ENCODE data around the gene PHF5A. TPM values are rescaled to one million over a fixed set of nuclear protein-coding genes. Genes with fewer than 3 reads are reported as not detected.

PHF5A gene
- total and polyA plus RNA-seq, 9 donors = 27.3 to 55.3 (median 36.8) TPM

GRCh38 chr22:41504816-41505215, 36.3 kb upstream of the PHF5A start:
- no peaks in the 10 kb centered on the region for H3K36me3 ChIP-seq
- no peak for DNase-seq
- H3K4me3 ChIP-seq = no peak overlapping the region
- H3K27me3 ChIP-seq = no peaks in the 10 kb centered on the region
- TF ChIP-seq POLR2A (IDR thresholded peaks at IDR 0.05) (no peak), EP300 (IDR thresholded peaks at IDR 0.05) (no peak), CTCF (IDR thresholded peaks at IDR 0.05) (no peak)
- H3K9me3 ChIP-seq = no peaks in the 10 kb centered on the region
- WGBS, 3 donors = 85 to 91% (median 91%) methylated on average over 4 of the region's 4 CpGs
- no peak overlapping the region for H3K27ac ChIP-seq
- intact Hi-C loops (cut with DNase I) = loop anchor here in 1 of 4 donors (10.0 kb wide), 1 partner anchor 50 kb away; no protein-coding TSS in a partner anchor
- peaks cover 3% of the 10 kb centered on the region for H3K4me1 ChIP-seq (ENCODE audit: insufficient read depth)

GRCh38 chr22:41504397-41504796, 35.9 kb upstream of the PHF5A start:
- no peaks in the 10 kb centered on the region for H3K36me3 ChIP-seq
- H3K9me3 ChIP-seq = no peaks in the 10 kb centered on the region
- no peaks in the 10 kb centered on the region for H3K27me3 ChIP-seq
- intact Hi-C loops (cut with DNase I) = loop anchor here in 1 of 4 donors (10.0 kb wide), 1 partner anchor 50 kb away; no protein-coding TSS in a partner anchor
- H3K27ac ChIP-seq = no peak overlapping the region
- no peak for DNase-seq
- H3K4me1 ChIP-seq (ENCODE audit: insufficient read depth) = peaks cover 3% of the 10 kb centered on the region
- WGBS, 3 donors = 53 to 64% (median 56%) methylated on average over 7 of the region's 7 CpGs
- H3K4me3 ChIP-seq = no peak overlapping the region
- no peak for TF ChIP-seq EP300 (IDR thresholded peaks at IDR 0.05)
- TF ChIP-seq POLR2A (IDR thresholded peaks at IDR 0.05) = no peak

- H3K27me3 ChIP-seq = no peaks in the 10 kb centered on the region
- no peak overlapping the region for H3K27ac ChIP-seq
- intact Hi-C loops (cut with DNase I) = loop anchor here in 1 of 4 donors (10.0 kb wide), 1 partner anchor 46 kb away; no protein-coding TSS in a partner anchor
- WGBS, 3 donors = 84 to 91% (median 91%) methylated on average over 5 of the region's 5 CpGs
- no peak overlapping the region for H3K4me3 ChIP-seq
- peaks cover 2% of the 10 kb centered on the region for H3K4me1 ChIP-seq (ENCODE audit: insufficient read depth)
- H3K36me3 ChIP-seq = no peaks in the 10 kb centered on the region
- no peak for DNase-seq
- no peaks in the 10 kb centered on the region for H3K9me3 ChIP-seq
- no peak for TF ChIP-seq EP300 (IDR thresholded peaks at IDR 0.05)
- no peak for TF ChIP-seq CTCF (IDR thresholded peaks at IDR 0.05)
These were observed 32.7 kb upstream of the PHF5A start for GRCh38 chr22:41501209-41501608.

GRCh38 chr22:41500303-41500702, 31.8 kb upstream of the PHF5A start:
- intact Hi-C loops (cut with DNase I) = loop anchor here in 1 of 4 donors (10.0 kb wide), 1 partner anchor 46 kb away; no protein-coding TSS in a partner anchor
- DNase-seq = no peak
- Histone ChIP-seq H3K4me3 (no peak overlapping the region), H3K27me3 (no peaks in the 10 kb centered on the region), H3K36me3 (no peaks in the 10 kb centered on the region), H3K27ac (no peak overlapping the region), H3K4me1 (ENCODE audit: insufficient read depth) (peaks cover 2% of the 10 kb centered on the region), H3K9me3 (no peaks in the 10 kb centered on the region)
- no peak for TF ChIP-seq CTCF (IDR thresholded peaks at IDR 0.05)
- no peak for TF ChIP-seq EP300 (IDR thresholded peaks at IDR 0.05)
- TF ChIP-seq POLR2A (IDR thresholded peaks at IDR 0.05) = no peak
- 85 to 90% (median 90%) methylated on average over 7 of the region's 7 CpGs for WGBS, 3 donors

- intact Hi-C loops (cut with DNase I) = loop anchor here in 1 of 4 donors (10.0 kb wide), 1 partner anchor 45 kb away; no protein-coding TSS in a partner anchor
- TF ChIP-seq CTCF (IDR thresholded peaks at IDR 0.05) = no peak
- TF ChIP-seq EP300 (IDR thresholded peaks at IDR 0.05) = no peak
- H3K9me3 ChIP-seq = no peaks in the 10 kb centered on the region
- H3K4me3 ChIP-seq = no peak overlapping the region
- H3K27me3 ChIP-seq = no peaks in the 10 kb centered on the region
- WGBS, 3 donors = 86 to 89% (median 86%) methylated on average over 10 of the region's 10 CpGs
- peaks cover 2% of the 10 kb centered on the region for H3K4me1 ChIP-seq (ENCODE audit: insufficient read depth)
- H3K36me3 ChIP-seq = no peaks in the 10 kb centered on the region
- H3K27ac ChIP-seq = no peak overlapping the region
- DNase-seq = no peak
These were observed 31.3 kb upstream of the PHF5A start for GRCh38 chr22:41499624-41500280.

Measured in ovary (tissue), 9 donors.